ENCODE data around the gene PRRT4.

Gene PRRT4

DNA sequence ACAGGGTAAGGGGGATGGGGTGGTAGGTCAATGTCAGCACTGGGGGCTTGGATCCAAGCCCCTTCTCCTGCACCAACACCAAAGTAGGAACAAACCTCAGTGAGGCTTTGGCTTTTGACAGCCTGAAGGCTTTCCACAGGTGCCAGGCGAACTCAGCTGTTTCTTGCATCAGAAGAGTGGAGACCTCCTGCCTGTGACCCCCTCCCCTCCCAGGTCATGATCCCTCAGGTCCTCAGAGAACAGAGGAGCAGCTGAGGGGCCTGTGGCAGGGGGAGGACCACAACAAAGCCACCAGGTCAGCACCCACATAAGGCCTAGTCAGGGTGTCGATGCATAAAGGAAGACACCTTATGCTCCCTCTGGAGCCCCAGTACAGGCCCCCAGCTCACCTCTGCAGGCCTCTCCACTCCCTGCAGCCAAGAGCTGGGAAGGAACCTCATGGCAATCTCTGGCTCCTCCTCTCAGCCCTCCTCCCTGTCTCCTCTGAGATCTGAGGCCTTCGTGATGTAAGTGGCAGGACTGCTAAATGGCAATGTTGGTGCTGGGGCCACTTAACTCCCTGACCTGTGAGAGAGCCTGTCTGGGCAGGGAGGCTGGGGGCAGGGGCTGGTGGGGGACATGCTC lies 19.1 kb upstream of the PRRT4 start:
- TF ChIP-seq ZNF565 (CRISPR knock-in tag; conservative IDR thresholded peaks at IDR 0.05; ENCODE audit: low read depth) (no peak), ARNTL (CRISPR knock-in tag; IDR thresholded peaks at IDR 0.05; ENCODE audit: borderline replicate concordance, low read depth) (no peak), ESRRG (CRISPR knock-in tag; IDR thresholded peaks at IDR 0.05) (no peak), SNAI2 (CRISPR knock-in tag; IDR thresholded peaks at IDR 0.05) (no peak), ISL1 (CRISPR knock-in tag; IDR thresholded peaks at IDR 0.05) (no peak), ZC3H10 (CRISPR knock-in tag; IDR thresholded peaks at IDR 0.05) (no peak), OSR1 (CRISPR knock-in tag; IDR thresholded peaks at IDR 0.05) (no peak), ZNF70 (CRISPR knock-in tag; IDR thresholded peaks at IDR 0.05) (no peak), RARB (CRISPR knock-in tag; IDR thresholded peaks at IDR 0.05) (no peak), TCF4 (CRISPR knock-in tag; IDR thresholded peaks at IDR 0.05; ENCODE audit: borderline replicate concordance) (no peak), TOX (CRISPR knock-in tag; IDR thresholded peaks at IDR 0.05; ENCODE audit: borderline replicate concordance) (no peak), GLIS3 (CRISPR knock-in tag; IDR thresholded peaks at IDR 0.05) (no peak), BACH2 (CRISPR knock-in tag; IDR thresholded peaks at IDR 0.05; ENCODE audit: borderline replicate concordance) (no peak), PPARA (CRISPR knock-in tag; IDR thresholded peaks at IDR 0.05; ENCODE audit: borderline replicate concordance) (no peak), ZFP3 (CRISPR knock-in tag; IDR thresholded peaks at IDR 0.05) (no peak)
- TF ChIP-seq, protein P1, sequence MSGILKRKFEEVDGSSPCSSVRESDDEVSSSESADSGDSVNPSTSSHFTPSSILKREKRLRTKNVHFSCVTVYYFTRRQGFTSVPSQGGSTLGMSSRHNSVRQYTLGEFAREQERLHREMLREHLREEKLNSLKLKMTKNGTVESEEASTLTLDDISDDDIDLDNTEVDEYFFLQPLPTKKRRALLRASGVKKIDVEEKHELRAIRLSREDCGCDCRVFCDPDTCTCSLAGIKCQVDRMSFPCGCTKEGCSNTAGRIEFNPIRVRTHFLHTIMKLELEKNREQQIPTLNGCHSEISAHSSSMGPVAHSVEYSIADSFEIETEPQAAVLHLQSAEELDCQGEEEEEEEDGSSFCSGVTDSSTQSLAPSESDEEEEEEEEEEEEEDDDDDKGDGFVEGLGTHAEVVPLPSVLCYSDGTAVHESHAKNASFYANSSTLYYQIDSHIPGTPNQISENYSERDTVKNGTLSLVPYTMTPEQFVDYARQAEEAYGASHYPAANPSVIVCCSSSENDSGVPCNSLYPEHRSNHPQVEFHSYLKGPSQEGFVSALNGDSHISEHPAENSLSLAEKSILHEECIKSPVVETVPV (CRISPR knock-in tag; IDR thresholded peaks at IDR 0.05), result no peak
- TF ChIP-seq, protein P2, sequence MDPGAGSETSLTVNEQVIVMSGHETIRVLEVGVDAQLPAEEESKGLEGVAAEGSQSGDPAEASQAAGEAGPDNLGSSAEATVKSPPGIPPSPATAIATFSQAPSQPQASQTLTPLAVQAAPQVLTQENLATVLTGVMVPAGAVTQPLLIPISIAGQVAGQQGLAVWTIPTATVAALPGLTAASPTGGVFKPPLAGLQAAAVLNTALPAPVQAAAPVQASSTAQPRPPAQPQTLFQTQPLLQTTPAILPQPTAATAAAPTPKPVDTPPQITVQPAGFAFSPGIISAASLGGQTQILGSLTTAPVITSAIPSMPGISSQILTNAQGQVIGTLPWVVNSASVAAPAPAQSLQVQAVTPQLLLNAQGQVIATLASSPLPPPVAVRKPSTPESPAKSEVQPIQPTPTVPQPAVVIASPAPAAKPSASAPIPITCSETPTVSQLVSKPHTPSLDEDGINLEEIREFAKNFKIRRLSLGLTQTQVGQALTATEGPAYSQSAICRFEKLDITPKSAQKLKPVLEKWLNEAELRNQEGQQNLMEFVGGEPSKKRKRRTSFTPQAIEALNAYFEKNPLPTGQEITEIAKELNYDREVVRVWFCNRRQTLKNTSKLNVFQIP (CRISPR knock-in tag; IDR thresholded peaks at IDR 0.05; ENCODE audit: borderline replicate concordance, low read depth), result no peak
- TF ChIP-seq, protein P3, sequence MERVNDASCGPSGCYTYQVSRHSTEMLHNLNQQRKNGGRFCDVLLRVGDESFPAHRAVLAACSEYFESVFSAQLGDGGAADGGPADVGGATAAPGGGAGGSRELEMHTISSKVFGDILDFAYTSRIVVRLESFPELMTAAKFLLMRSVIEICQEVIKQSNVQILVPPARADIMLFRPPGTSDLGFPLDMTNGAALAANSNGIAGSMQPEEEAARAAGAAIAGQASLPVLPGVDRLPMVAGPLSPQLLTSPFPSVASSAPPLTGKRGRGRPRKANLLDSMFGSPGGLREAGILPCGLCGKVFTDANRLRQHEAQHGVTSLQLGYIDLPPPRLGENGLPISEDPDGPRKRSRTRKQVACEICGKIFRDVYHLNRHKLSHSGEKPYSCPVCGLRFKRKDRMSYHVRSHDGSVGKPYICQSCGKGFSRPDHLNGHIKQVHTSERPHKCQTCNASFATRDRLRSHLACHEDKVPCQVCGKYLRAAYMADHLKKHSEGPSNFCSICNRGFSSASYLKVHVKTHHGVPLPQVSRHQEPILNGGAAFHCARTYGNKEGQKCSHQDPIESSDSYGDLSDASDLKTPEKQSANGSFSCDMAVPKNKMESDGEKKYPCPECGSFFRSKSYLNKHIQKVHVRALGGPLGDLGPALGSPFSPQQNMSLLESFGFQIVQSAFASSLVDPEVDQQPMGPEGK (CRISPR knock-in tag; IDR thresholded peaks at IDR 0.05; ENCODE audit: borderline replicate concordance), result no peak
- TF ChIP-seq, protein P4, sequence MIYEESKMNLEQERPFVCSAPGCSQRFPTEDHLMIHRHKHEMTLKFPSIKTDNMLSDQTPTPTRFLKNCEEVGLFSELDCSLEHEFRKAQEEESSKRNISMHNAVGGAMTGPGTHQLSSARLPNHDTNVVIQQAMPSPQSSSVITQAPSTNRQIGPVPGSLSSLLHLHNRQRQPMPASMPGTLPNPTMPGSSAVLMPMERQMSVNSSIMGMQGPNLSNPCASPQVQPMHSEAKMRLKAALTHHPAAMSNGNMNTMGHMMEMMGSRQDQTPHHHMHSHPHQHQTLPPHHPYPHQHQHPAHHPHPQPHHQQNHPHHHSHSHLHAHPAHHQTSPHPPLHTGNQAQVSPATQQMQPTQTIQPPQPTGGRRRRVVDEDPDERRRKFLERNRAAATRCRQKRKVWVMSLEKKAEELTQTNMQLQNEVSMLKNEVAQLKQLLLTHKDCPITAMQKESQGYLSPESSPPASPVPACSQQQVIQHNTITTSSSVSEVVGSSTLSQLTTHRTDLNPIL (CRISPR knock-in tag; IDR thresholded peaks at IDR 0.05; ENCODE audit: low read depth), result no peak
- ATAC-seq, result peak; percentile 7; the same call in 2 of the 3 replicates

DNA sequence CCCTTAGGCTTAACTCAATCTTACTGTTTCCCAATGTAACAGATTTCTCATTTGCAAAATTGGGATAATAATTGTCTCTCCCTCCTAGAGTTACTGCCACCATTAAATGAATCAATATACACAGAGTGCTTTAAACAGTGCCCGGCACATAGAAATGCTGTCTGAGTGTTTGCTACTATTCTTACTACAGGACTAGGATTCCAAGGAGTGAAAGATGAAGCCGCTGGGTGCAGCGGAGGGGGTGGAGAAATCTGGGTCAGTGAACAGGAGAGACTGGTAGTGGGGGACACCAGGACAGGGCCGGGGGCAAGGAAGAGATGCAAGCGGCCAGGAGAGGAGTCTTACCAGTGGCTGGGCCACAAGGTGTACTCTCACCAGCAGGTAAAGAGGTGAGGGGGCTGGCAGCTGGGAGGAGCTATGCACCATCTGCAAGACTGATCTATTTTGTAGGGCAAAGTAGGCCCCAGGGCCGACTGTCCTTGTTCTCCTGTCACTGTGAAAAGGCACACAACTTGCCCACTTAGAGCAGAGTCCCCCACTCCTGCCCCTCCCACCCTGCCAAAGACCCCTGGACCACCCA lies 18.5 kb upstream of the PRRT4 start:
- ATAC-seq, result no peak
- TF ChIP-seq GLIS3 (CRISPR knock-in tag; IDR thresholded peaks at IDR 0.05), result no peak
- no peak for TF ChIP-seq ZFP30 (CRISPR knock-in tag; IDR thresholded peaks at IDR 0.05)
- TF ChIP-seq, protein P1 (CRISPR knock-in tag; IDR thresholded peaks at IDR 0.05), result no peak
- no peak for TF ChIP-seq ZNF70 (CRISPR knock-in tag; IDR thresholded peaks at IDR 0.05)
- TF ChIP-seq, protein P3 (CRISPR knock-in tag; IDR thresholded peaks at IDR 0.05; ENCODE audit: borderline replicate concordance), result no peak
- TF ChIP-seq SNAI2 (CRISPR knock-in tag; IDR thresholded peaks at IDR 0.05), result no peak
- TF ChIP-seq TCF4 (CRISPR knock-in tag; IDR thresholded peaks at IDR 0.05; ENCODE audit: borderline replicate concordance), result no peak
- no peak for TF ChIP-seq CSDC2 (CRISPR knock-in tag; IDR thresholded peaks at IDR 0.05)
- no peak for TF ChIP-seq OSR1 (CRISPR knock-in tag; IDR thresholded peaks at IDR 0.05)
- TF ChIP-seq ZC3H10 (CRISPR knock-in tag; IDR thresholded peaks at IDR 0.05), result no peak
- no peak for TF ChIP-seq ZNF8 (CRISPR knock-in tag; IDR thresholded peaks at IDR 0.05)

Data from SK-N-SH treated with all-trans-retinoic acid at 6 μM for 48 hours (cell line).